Measurements from ENCODE around the gene GRK5. TPM values are rescaled to one million over a fixed set of nuclear protein-coding genes. Genes with fewer than 3 reads are reported as not detected.

The GRK5 gene
- total and polyA plus RNA-seq, 9 of the 15 experiments (the other 6 are each of a cell fraction or from before 2014, with no cell fraction given), result 0.46 to 0.83 (median 0.67) TPM; not detected in 2

- TF ChIP-seq, protein P1, sequence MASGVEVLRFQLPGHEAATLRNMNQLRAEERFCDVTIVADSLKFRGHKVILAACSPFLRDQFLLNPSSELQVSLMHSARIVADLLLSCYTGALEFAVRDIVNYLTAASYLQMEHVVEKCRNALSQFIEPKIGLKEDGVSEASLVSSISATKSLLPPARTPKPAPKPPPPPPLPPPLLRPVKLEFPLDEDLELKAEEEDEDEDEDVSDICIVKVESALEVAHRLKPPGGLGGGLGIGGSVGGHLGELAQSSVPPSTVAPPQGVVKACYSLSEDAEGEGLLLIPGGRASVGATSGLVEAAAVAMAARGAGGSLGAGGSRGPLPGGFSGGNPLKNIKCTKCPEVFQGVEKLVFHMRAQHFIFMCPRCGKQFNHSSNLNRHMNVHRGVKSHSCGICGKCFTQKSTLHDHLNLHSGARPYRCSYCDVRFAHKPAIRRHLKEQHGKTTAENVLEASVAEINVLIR (CRISPR knock-in tag; IDR thresholded peaks at IDR 0.05), result no peak
- peak; percentile 66 for TF ChIP-seq NCOR1 (IDR thresholded peaks at IDR 0.05)
- no peak for TF ChIP-seq U2AF1 (optimal IDR thresholded peaks at IDR 0.05; ENCODE audit: low read depth, low read length)
- peak in 1 of 2 experiments; percentile 75; a peak in 1 of 4 replicates for TF ChIP-seq TRIM24 (IDR thresholded peaks at IDR 0.05)
- TF ChIP-seq, protein P2, sequence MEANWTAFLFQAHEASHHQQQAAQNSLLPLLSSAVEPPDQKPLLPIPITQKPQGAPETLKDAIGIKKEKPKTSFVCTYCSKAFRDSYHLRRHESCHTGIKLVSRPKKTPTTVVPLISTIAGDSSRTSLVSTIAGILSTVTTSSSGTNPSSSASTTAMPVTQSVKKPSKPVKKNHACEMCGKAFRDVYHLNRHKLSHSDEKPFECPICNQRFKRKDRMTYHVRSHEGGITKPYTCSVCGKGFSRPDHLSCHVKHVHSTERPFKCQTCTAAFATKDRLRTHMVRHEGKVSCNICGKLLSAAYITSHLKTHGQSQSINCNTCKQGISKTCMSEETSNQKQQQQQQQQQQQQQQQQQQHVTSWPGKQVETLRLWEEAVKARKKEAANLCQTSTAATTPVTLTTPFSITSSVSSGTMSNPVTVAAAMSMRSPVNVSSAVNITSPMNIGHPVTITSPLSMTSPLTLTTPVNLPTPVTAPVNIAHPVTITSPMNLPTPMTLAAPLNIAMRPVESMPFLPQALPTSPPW (CRISPR knock-in tag; IDR thresholded peaks at IDR 0.05), result peak; percentile 59
- TF ChIP-seq ZNF395 (CRISPR knock-in tag; IDR thresholded peaks at IDR 0.05), result 0 out of 2 replicates have a peak, but pooled peaks have one; percentile 52
- TF ChIP-seq, protein P3, sequence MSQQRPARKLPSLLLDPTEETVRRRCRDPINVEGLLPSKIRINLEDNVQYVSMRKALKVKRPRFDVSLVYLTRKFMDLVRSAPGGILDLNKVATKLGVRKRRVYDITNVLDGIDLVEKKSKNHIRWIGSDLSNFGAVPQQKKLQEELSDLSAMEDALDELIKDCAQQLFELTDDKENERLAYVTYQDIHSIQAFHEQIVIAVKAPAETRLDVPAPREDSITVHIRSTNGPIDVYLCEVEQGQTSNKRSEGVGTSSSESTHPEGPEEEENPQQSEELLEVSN (IDR thresholded peaks at IDR 0.05; ENCODE audit: borderline replicate concordance in 1 of 2, extremely low read depth in 1 of 2, insufficient read depth in 1 of 2, insufficient read length in 1 of 2, low read depth in 1 of 2, low read length in 1 of 2, poor library complexity in 1 of 2, severe bottlenecking in 1 of 2), result peak in 1 of 2 experiments; percentile 49
- TF ChIP-seq ZNF347 (CRISPR knock-in tag; IDR thresholded peaks at IDR 0.05; ENCODE audit: low read depth), result no peak
- TF ChIP-seq DPF2 (IDR thresholded peaks at IDR 0.05), result peak; percentile 82
- no peak for TF ChIP-seq HIVEP1 (CRISPR knock-in tag; IDR thresholded peaks at IDR 0.05)
- peak in 1 of 2 experiments; percentile 54; a peak in 1 of 4 replicates for TF ChIP-seq SRF (CRISPR knock-in tag; IDR thresholded peaks at IDR 0.05)
- TF ChIP-seq TCF3 (CRISPR knock-in tag; IDR thresholded peaks at IDR 0.05), result peak; percentile 83
- TF ChIP-seq ADNP (tag; IDR thresholded peaks at IDR 0.05), result peak; percentile 73
- peak; percentile 62 for TF ChIP-seq TAL1 (IDR thresholded peaks at IDR 0.05)
- TF ChIP-seq MAX (CRISPR knock-in tag; IDR thresholded peaks at IDR 0.05), result peak; percentile 82
- TF ChIP-seq ZBTB17 (CRISPR knock-in tag; IDR thresholded peaks at IDR 0.05), result peak; percentile 89
- TF ChIP-seq ZNF592 (IDR thresholded peaks at IDR 0.05), result peak; percentile 61; the same call in 1 of the 2 replicates
- TF ChIP-seq MTA1 (IDR thresholded peaks at IDR 0.05; ENCODE audit: borderline replicate concordance), result peak; percentile 47; the same call in 1 of the 2 replicates
These were observed 98.6 kb downstream of the GRK5 start (continued) for GRCh38 chr10:119305860-119306513.

Data from K562 (cell line).